RCC 7860 (cell line): ENCODE measurements around the gene MMP25.

Experiments used
- DNase-seq: peaks from one replicate; pipeline ENCODE4 v3.0.0-alpha.2; 2015; ENCODE audit warnings: low spot score
- FAIRE-seq: peaks from 2 replicates; lab custom pipeline; 2012; peaks lifted over from hg19 to GRCh38; lab: Jason Lieb, UNC

The MMP25 gene

GRCh38 chr16:3088925-3089716, 42.8 kb downstream of the MMP25 start:
- DNase-seq = no peak
- no peak for FAIRE-seq

GRCh38 chr16:3089717-3090592, 43.6 kb downstream of the MMP25 start:
- FAIRE-seq (no peak), DNase-seq (no peak)

DNA sequence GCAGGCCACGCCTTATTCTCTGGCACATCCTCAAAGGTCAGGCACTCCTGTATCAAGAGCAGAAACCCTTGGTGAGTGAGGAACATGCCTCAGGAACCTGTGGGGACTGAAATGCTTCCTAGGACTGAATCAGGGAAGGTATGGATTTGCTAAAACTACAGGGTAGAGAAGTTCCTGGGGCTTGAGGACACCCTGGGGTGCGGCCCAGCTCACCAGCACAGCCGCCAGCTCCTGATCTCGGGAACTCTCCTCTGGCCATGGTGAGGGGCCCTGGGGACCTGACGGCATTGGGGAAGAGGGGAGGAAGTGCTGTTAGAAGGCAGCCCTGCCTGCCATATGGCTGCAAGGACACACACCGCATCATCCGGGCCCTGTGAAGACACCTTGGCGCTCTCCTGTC, 45.2 kb downstream of the MMP25 start:
- DNase-seq (no peak), FAIRE-seq (no peak)

- DNase-seq = no peak
- FAIRE-seq = no peak
These were observed 46.2 kb downstream of the MMP25 start for GRCh38 chr16:3092501-3092941.

DNA sequence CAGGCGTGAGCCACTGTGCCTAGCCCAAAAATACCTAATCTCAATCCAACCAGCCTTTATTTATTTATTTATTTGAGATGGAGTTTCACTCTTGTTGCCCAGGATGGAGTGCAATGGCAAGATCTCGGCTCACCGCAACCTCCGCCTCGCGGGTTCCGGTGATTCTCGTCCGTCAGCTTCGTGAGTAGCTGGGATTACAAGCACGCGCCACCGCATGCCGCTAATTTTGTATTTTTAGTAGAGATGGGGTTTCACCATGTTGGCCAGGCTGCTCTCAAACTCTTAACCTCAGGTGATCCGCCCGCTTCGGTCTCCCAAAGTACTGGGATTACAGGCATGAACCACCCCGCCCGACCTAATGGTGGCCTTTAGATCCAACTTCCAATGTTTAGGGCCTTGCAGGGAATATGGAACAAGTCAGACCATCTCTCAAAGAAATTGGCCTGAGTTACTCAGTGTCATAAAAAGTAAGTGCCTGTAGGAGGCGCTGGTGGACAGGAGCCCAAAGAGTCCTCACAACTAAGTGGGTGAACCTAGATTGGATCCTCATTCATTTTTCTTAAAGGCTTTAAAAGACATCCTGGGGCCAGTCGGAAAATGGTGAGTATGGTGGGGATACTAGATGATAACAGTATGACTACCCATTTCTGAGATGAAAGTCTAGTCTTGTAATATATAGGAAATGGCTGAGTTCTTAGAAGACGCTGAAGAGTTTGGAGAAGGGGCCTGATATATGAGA, 48.1 kb downstream of the MMP25 start:
- DNase-seq (peak; percentile 17), FAIRE-seq (no peak)

DNA sequence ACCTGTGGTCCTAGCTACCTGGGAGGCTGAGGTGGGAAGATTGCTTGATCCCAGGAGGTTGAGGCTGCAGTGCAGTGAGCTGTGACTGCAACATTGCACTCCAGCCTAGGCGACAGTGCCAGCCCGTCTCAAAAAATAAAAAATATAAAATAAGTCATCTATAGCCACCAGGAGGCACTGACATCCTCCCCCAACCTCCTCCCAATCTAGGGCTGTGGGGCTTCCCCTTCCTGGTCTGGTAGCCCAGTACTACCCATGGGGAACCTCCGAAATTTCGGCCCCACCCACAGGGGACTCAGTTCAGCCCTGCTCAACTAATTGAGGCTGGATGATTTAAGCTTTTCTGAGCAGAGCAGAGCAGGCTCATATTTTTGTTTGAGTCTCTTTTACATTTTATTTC, 49.5 kb downstream of the MMP25 start:
- DNase-seq = no peak

DNA sequence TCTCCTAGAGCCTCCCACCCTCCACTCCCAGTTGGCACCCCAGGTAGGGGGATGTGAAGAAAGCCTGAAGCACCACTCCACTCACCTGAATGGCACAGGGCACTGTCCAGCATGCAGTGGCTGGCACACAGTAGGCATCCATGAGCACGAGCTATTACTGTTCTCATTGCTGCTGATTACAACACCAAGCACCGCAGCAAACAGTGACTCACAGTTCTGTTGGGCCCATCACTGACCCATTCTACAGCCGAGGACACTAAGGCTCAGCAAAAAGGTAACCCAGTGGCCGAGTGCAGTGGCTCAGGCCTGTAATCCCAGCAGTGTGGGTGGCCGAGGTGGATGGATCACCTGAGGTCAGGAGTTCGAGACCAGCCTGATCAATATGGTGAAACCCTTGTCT, 50.0 kb downstream of the MMP25 start:
- DNase-seq (no peak), FAIRE-seq (no peak)

More for the DNA sequence above, 49.5 kb downstream of the MMP25 start:
- no peak for FAIRE-seq

DNA sequence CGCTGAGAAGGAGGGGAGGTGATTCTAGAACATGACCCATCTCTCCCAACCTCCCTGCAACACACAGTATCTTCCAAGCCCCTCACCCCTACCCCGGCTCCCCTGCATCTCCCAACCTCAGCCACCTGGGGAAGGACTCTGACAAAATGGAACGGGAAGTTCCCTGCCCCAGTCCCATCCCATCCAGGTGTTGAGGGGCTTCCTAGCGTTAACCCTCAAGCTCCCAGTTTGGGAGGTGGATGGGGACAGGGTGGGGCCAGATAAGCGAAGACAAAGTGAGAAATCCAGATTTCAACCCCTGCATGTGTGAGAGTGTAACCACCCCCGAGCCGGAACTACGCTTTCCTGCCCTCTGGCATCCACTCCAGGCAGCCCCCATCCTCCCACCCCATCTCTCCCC, 50.9 kb downstream of the MMP25 start:
- DNase-seq = no peak
- FAIRE-seq = no peak

- FAIRE-seq = no peak
These were observed 52.4 kb downstream of the MMP25 start, which contains the start of gene ZSCAN10 for GRCh38 chr16:3098459-3099394. Gene ZSCAN10 (minus strand): TSS chr16:3099294. CDS start chr16:3092937, 6,357 bp downstream.

GRCh38 chr16:3099395-3099731, 53.0 kb downstream of the MMP25 start:
- FAIRE-seq = no peak
- no peak for DNase-seq

More at GRCh38 chr16:3098459-3099394, 52.4 kb downstream of the MMP25 start, which contains the start of gene ZSCAN10:
- no peak for DNase-seq

DNA sequence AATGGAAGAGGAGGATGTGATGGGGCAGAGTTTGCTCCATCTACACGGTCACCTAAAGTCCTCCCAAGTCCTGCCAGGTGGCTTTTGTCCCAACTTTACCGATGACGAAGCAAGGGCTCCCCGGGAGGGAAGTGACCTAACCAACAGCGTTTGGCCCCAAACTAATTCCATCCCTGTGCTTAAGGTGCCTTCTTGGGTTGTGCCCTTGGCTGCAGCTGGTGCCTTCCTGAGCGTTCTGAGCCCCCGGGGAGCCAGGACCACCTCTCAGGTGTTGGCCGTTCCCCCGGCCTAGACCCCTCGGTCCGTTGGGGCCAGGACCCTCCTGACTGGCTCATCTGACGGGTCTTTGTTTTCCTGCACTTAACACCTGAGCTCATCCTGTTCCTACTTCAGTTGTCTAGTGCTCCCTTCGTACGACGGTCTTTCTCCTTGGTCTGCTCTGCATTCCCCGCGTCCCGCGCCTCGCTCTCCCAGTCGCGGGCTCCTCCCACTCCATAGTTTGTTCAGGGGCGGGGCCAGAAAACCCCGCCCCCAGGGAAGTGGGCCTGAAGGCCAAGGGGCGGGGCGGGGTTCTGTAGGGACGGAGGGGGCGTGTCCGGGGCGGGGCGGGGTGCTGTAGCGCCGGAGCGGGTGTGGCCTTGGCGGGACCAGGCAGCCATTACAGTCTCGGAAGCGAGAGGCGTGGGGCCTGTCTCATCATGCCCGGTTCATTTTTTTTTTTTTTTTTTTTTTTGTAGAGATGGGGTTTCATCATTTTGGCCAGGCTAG, 53.6 kb downstream of the MMP25 start:
- FAIRE-seq = no peak

DNA sequence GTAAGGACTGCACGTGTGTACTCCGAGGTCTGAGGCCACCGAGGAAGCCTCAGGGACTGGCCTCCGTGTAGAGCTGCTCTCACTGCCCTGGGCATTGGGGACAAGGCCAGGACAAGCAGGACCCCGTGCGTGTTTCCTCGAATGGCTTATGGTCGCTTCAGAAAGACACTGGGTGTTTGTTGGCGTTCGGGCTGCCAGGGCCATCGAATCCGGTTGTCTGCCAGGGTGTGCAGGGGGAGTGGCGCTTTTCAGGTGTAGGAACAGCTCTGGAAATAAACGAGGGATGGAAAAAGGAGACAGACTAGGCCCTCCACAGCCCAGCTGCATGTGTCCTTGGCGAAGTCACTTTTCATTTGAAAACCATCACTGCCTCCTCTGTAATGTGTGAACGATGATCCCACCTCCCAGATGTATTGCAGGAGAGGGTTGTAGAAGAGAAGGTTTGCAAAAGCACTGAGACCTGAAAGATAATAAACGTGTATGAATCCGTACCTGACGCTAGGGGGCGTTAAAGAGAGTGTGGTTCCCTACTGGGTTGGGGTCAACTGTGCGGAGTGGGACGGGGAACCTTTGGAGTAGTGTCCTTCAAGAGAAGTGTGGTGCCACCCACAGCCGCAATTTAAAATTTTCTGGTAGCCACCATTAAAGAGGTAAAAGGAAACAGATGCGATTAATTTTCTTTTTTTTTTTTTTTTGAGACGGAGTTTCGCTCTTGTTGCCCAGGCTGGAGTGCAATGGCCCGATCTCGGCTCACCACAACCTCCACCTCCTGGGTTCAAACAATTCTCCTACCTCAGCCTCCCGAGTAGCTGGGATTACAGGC, 54.9 kb downstream of the MMP25 start:
- DNase-seq (no peak), FAIRE-seq (no peak)

More for the DNA sequence above, 53.6 kb downstream of the MMP25 start:
- DNase-seq = peak; percentile 34

DNA sequence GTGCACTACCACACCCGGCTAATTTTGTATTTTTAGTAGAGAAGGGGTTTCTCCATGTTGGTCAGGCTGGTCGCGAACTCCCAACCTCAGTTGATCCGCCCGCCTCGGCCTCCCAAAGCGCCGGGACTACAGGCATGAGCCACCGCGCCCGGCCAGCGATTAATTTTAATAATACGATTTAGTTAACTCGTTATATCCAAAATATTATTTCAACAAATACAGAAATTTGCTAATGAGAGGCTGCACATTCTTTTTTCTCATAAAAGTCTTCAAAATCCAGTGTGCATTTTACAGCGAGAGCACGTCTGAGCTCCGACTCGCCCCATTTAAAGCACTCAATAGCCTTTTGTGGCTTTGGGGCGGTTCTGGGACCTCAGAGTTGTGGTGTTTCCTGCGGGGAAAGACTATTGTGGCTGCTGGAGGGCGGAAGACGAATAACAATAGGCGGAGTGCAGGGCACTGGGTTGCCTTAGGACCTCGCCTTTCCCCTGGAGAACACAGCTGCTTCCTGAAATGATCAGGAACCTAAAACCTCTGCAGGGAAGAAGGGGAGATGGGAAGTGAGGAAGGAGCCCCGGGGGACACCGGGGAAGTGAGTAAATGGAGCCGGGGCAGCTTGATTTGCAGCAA, 55.6 kb downstream of the MMP25 start:
- DNase-seq = no peak

GRCh38 chr16:3106205-3106928, 60.0 kb downstream of the MMP25 start:
- DNase-seq (peak; percentile 60), FAIRE-seq (no peak)

More for the DNA sequence above, 55.6 kb downstream of the MMP25 start:
- no peak for FAIRE-seq
